Liver (tissue), 9 donors: ENCODE results near the gene ARMC9. TPM values are rescaled to one million over a fixed set of nuclear protein-coding genes. Genes with fewer than 3 reads are reported as not detected.

ENCODE experiments used
- DNase-seq: peaks from one replicate; pipeline ENCODE4 v3.0.0-alpha.2; 2017; ENCODE audit warnings: low spot score
- H3K27ac ChIP-seq, 2 donors: one replicate each; pipeline ENCODE4 v1.7.0; 2013; ENCODE audit warnings: inconsistent platforms in 2 of 2, low read length in 2 of 2, control low read depth in 1 of 2, low read depth in 1 of 2, mild to moderate bottlenecking in 1 of 2
- H3K27me3 ChIP-seq, 4 donors: one replicate each; pipeline versions ENCODE4 v1.6.1 to v1.7.0; 2013; ENCODE audit warnings: low read length in 3 of 4, inconsistent platforms in 1 of 4, mild to moderate bottlenecking in 1 of 4, moderate library complexity in 1 of 4; ENCODE audit not compliant: control insufficient read depth in 4 of 4, insufficient read depth in 4 of 4
- H3K36me3 ChIP-seq, 4 donors: one replicate each; pipeline versions ENCODE4 v1.6.1 to v1.7.0; 2013; ENCODE audit warnings: low read length in 3 of 4, mild to moderate bottlenecking in 3 of 4, low read depth in 1 of 4, moderate library complexity in 1 of 4; ENCODE audit not compliant: control insufficient read depth in 4 of 4, insufficient read depth in 3 of 4
- H3K4me1 ChIP-seq, 4 donors: one replicate each; pipeline versions ENCODE4 v1.6.1 to v1.7.0; 2013; ENCODE audit warnings: low read length in 3 of 4, mild to moderate bottlenecking in 3 of 4, moderate library complexity in 1 of 4; ENCODE audit not compliant: control insufficient read depth in 4 of 4, insufficient read depth in 4 of 4
- H3K4me3 ChIP-seq, 3 donors: one replicate each; pipeline versions ENCODE4 v1.6.1 to v1.7.0; 2013; ENCODE audit warnings: low read length in 3 of 3, control low read depth in 1 of 3, low read depth in 1 of 3, mild to moderate bottlenecking in 1 of 3
- H3K9ac ChIP-seq, 2 donors: one replicate each; pipeline ENCODE4 v1.7.0; 2013; ENCODE audit warnings: low read length in 2 of 2, mild to moderate bottlenecking in 2 of 2, moderate library complexity in 2 of 2, control low read depth in 1 of 2, low read depth in 1 of 2
- H3K9me3 ChIP-seq, 4 donors: one replicate each; pipeline versions ENCODE4 v1.6.1 to v1.7.0; 2013; ENCODE audit warnings: low read length in 3 of 4; ENCODE audit not compliant: control insufficient read depth in 4 of 4
- EGR1 ChIP-seq, 2 donors: IDR thresholded peaks; 2 replicates each; pipeline ENCODE4 v1.6.1; 2016 to 2018; ENCODE audit warnings: antibody characterized with exemption in 2 of 2, low read depth in 2 of 2
- FOXA1 ChIP-seq: IDR thresholded peaks from 2 replicates; pipeline ENCODE4 v1.6.1; 2016; ENCODE audit warnings: antibody characterized with exemption
- FOXA2 ChIP-seq: IDR thresholded peaks from 2 replicates; pipeline ENCODE4 v1.6.1; 2016; ENCODE audit warnings: antibody characterized with exemption
- HNF4A ChIP-seq, 2 donors: conservative IDR thresholded peaks; 2 replicates each; pipeline ENCODE4 v1.6.1; 2016; ENCODE audit warnings: antibody characterized with exemption in 2 of 2, mild to moderate bottlenecking in 2 of 2
- HNF4G ChIP-seq: IDR thresholded peaks from 2 replicates; pipeline ENCODE4 v1.6.1; 2016; ENCODE audit warnings: antibody characterized with exemption
- NR2F2 ChIP-seq: IDR thresholded peaks from 2 replicates; pipeline ENCODE4 v1.6.1; 2016; ENCODE audit warnings: antibody characterized with exemption
- SP1 ChIP-seq: IDR thresholded peaks from 2 replicates; pipeline ENCODE4 v1.6.1; 2018; ENCODE audit warnings: antibody characterized with exemption, mild to moderate bottlenecking
- YY1 ChIP-seq: IDR thresholded peaks from 2 replicates; pipeline ENCODE4 v1.6.1; 2016; ENCODE audit warnings: antibody characterized with exemption, mild to moderate bottlenecking
- WGBS: extraction: QIAGEN DNeasy Blood & Tissue Kit; methylation state at CpG from one replicate; pipeline ENCODE4 v1.1.7; 2013; 5-methylcytosine and 5-hydroxymethylcytosine counted together
- polyA plus RNA-seq, 2 donors: library from polyadenylated mRNA; stranded (reverse) in 1 of 2; unstranded in 1 of 2; fragments of 200-250 nt in 1 of 2; fragments of >200 nt in 1 of 2; fragmentation: Nextera tagmentation in 1 of 2; extraction: Ambion mirVana in 1 of 2; gene quantifications; one replicate each; pipeline versions ENCODE4 v1.2.1 to v1.2.3, GENCODE V29; 2013 to 2015
- total RNA-seq, 2 donors: library from RNA; depleted of rRNA; stranded (reverse); fragments of >200 nt; gene quantifications; one replicate each; pipeline ENCODE4 v1.2.3, GENCODE V29; 2014
- TF ChIP-seq, protein P1 (sequence below): IDR thresholded peaks from 2 replicates; pipeline ENCODE4 v1.6.1; 2016; ENCODE audit warnings: antibody characterized with exemption
- TF ChIP-seq, protein P2 (sequence below): IDR thresholded peaks from 2 replicates; pipeline ENCODE4 v1.6.1; 2016; ENCODE audit warnings: antibody characterized with exemption
- TF ChIP-seq, protein P3 (sequence below): IDR thresholded peaks from 2 replicates; pipeline ENCODE4 v1.6.1; 2016; ENCODE audit warnings: antibody characterized with exemption, mild to moderate bottlenecking
- TF ChIP-seq, protein P4 (sequence below): fragments of 150-350 bp; IDR thresholded peaks from 2 replicates; pipeline ENCODE4 v1.5.1; 2017; ENCODE audit warnings: improper control_type of control experiment, low read depth, low read length; ENCODE audit not compliant: missing input control
- TF ChIP-seq, protein P5 (sequence below): IDR thresholded peaks from 2 replicates; pipeline ENCODE4 v1.6.1; 2016; ENCODE audit warnings: antibody characterized with exemption
- donor health status: healthy.
- donor health status: healthy.
- donor health status: healthy.
- donor health status: healthy.
- donor health status: healthy.

ARMC9 gene
- total and polyA plus RNA-seq, 4 donors, result 1.1 to 2.3 (median 1.8) TPM

DNA sequence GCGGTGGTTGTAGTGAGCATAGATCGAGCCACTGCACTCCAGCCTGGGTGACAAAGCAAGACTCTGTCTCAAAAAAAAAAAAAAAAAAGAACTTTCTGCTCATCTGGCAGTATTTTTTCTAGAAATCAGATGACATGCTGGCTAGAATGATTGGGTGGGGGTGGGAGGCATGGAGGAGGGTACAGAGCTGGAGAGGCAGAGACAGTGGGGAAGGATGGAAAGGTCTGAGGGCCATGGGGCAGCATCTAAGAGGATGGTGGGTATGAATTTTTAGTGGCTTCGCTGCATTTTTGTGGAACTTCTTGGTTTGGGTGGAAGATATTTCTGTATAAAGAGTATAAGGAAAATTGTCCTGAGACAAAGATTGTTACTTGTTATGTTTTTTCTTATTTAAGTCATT is 23.3 kb downstream of the ARMC9 start:
- no peaks in the 10 kb centered on the region for H3K9me3 ChIP-seq
- H3K4me1 ChIP-seq, result no peaks in the 10 kb centered on the region
- no peak overlapping the region for H3K27ac ChIP-seq
- no peak overlapping the region for H3K4me3 ChIP-seq
- no peaks in the 10 kb centered on the region for H3K36me3 ChIP-seq
- no peaks in the 10 kb centered on the region for H3K27me3 ChIP-seq
- H3K9ac ChIP-seq, result no peak overlapping the region
- no peak for DNase-seq
- TF ChIP-seq EGR1 (IDR thresholded peaks at IDR 0.05; ENCODE audit: low read depth in 2 of 2), result no peak
- TF ChIP-seq HNF4A (conservative IDR thresholded peaks at IDR 0.05), result no peak
- TF ChIP-seq YY1, result no peak
- no peak for TF ChIP-seq SP1
- TF ChIP-seq FOXA1, result no peak
- TF ChIP-seq, protein P1, sequence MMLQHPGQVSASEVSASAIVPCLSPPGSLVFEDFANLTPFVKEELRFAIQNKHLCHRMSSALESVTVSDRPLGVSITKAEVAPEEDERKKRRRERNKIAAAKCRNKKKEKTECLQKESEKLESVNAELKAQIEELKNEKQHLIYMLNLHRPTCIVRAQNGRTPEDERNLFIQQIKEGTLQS, result no peak
- no peak for TF ChIP-seq NR2F2
- TF ChIP-seq, protein P2, sequence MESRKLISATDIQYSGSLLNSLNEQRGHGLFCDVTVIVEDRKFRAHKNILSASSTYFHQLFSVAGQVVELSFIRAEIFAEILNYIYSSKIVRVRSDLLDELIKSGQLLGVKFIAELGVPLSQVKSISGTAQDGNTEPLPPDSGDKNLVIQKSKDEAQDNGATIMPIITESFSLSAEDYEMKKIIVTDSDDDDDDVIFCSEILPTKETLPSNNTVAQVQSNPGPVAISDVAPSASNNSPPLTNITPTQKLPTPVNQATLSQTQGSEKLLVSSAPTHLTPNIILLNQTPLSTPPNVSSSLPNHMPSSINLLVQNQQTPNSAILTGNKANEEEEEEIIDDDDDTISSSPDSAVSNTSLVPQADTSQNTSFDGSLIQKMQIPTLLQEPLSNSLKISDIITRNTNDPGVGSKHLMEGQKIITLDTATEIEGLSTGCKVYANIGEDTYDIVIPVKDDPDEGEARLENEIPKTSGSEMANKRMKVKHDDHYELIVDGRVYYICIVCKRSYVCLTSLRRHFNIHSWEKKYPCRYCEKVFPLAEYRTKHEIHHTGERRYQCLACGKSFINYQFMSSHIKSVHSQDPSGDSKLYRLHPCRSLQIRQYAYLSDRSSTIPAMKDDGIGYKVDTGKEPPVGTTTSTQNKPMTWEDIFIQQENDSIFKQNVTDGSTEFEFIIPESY, result no peak
- WGBS, result 92% methylated on average over 3 of the region's 3 CpGs

DNA sequence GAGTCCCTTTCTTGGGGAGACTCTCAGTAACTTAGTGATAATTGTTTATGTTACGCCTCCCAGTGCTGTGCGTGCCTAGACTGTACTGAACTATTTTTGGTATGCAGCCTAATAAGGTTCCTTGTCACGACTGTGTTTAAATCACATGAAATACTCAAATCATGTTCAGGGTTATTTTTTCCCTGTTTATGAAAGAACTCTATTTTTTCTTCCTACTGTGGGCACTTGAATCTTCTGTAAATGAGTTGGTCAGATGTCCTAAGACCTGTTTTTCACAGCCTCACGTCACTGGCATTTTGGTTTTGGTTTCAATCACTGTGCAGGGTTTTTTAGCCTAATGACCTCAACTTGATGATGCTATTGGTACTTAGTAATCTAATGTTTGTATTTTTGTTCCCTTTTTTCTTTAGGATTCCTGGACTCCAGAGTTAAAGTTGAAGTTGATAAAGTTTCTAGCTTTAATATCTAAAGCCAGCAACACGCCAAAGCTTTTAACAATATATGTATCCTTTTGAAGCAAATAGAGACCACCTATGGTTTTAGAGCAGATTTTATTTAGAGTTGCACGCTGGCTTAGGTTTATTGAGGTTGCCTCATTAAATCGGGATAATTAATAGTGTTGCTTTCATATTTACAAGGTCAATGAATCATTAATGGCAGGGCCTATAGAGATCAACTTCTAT is 24.0 kb downstream of the ARMC9 start:
- Histone ChIP-seq H3K9ac (no peak overlapping the region), H3K9me3 (no peaks in the 10 kb centered on the region), H3K4me1 (no peaks in the 10 kb centered on the region), H3K4me3 (no peak overlapping the region), H3K27ac (peak overlapping the region in 1 of 2 donors; percentile 19), H3K36me3 (no peaks in the 10 kb centered on the region), H3K27me3 (no peaks in the 10 kb centered on the region)
- TF ChIP-seq, protein P2, result no peak
- TF ChIP-seq YY1 (no peak), EGR1 (IDR thresholded peaks at IDR 0.05; ENCODE audit: low read depth in 2 of 2) (no peak)
- WGBS, result 82% methylated on average over 7 of the region's 7 CpGs
- DNase-seq, result no peak

DNA sequence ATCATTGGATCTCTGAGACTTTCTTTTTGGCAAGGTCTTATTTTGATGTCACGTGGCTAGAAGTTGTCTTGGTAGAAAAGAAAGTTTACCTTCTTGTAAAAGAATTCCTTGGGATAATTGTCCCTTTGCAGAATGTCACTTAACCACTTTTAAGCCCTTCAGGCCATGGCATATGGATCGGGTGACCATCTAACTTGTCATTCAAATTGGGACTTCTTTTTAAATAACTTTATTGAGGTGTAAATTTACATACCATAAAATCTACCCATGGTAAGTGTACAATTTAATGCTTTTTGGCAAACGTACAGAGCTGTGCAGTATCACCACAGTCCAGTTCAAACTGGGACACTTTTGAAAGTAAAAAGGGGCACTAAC is 24.6 kb downstream of the ARMC9 start:
- Histone ChIP-seq H3K9ac (no peak overlapping the region), H3K4me1 (no peaks in the 10 kb centered on the region), H3K36me3 (no peaks in the 10 kb centered on the region), H3K9me3 (no peaks in the 10 kb centered on the region), H3K4me3 (no peak overlapping the region), H3K27me3 (no peaks in the 10 kb centered on the region), H3K27ac (peak overlapping the region in 1 of 2 donors; percentile 19)
- WGBS, result 75% methylated on average over 3 of the region's 3 CpGs
- no peak for DNase-seq
- no peak for TF ChIP-seq NR2F2
- TF ChIP-seq, protein P1, result no peak
- TF ChIP-seq FOXA2, result no peak
- no peak for TF ChIP-seq FOXA1
- TF ChIP-seq YY1, result no peak
- TF ChIP-seq, protein P3, sequence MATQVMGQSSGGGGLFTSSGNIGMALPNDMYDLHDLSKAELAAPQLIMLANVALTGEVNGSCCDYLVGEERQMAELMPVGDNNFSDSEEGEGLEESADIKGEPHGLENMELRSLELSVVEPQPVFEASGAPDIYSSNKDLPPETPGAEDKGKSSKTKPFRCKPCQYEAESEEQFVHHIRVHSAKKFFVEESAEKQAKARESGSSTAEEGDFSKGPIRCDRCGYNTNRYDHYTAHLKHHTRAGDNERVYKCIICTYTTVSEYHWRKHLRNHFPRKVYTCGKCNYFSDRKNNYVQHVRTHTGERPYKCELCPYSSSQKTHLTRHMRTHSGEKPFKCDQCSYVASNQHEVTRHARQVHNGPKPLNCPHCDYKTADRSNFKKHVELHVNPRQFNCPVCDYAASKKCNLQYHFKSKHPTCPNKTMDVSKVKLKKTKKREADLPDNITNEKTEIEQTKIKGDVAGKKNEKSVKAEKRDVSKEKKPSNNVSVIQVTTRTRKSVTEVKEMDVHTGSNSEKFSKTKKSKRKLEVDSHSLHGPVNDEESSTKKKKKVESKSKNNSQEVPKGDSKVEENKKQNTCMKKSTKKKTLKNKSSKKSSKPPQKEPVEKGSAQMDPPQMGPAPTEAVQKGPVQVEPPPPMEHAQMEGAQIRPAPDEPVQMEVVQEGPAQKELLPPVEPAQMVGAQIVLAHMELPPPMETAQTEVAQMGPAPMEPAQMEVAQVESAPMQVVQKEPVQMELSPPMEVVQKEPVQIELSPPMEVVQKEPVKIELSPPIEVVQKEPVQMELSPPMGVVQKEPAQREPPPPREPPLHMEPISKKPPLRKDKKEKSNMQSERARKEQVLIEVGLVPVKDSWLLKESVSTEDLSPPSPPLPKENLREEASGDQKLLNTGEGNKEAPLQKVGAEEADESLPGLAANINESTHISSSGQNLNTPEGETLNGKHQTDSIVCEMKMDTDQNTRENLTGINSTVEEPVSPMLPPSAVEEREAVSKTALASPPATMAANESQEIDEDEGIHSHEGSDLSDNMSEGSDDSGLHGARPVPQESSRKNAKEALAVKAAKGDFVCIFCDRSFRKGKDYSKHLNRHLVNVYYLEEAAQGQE, result no peak
- no peak for TF ChIP-seq SP1
- TF ChIP-seq HNF4A (conservative IDR thresholded peaks at IDR 0.05), result no peak
- TF ChIP-seq, protein P4, sequence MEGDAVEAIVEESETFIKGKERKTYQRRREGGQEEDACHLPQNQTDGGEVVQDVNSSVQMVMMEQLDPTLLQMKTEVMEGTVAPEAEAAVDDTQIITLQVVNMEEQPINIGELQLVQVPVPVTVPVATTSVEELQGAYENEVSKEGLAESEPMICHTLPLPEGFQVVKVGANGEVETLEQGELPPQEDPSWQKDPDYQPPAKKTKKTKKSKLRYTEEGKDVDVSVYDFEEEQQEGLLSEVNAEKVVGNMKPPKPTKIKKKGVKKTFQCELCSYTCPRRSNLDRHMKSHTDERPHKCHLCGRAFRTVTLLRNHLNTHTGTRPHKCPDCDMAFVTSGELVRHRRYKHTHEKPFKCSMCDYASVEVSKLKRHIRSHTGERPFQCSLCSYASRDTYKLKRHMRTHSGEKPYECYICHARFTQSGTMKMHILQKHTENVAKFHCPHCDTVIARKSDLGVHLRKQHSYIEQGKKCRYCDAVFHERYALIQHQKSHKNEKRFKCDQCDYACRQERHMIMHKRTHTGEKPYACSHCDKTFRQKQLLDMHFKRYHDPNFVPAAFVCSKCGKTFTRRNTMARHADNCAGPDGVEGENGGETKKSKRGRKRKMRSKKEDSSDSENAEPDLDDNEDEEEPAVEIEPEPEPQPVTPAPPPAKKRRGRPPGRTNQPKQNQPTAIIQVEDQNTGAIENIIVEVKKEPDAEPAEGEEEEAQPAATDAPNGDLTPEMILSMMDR, result no peak
- no peak for TF ChIP-seq HNF4G
- TF ChIP-seq, protein P5, sequence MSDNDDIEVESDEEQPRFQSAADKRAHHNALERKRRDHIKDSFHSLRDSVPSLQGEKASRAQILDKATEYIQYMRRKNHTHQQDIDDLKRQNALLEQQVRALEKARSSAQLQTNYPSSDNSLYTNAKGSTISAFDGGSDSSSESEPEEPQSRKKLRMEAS, result no peak
- TF ChIP-seq, protein P2, result no peak
